HCT116 (cell line): ENCODE results near the gene NR2E3. TPM values are rescaled to one million over a fixed set of nuclear protein-coding genes. Genes with fewer than 3 reads are reported as not detected.

ENCODE experiments used
- ATAC-seq: fragments of 200-7000 bp; cut with Tn5 transposase; 2 replicates; pipeline ENCODE4 v1.9.1; 2020; ENCODE audit warnings: mild to moderate bottlenecking, moderate library complexity
- BruUV-seq: library from RNA; stranded (reverse); fragments of 400-500 nt; replicated peaks from 2 replicates; lab custom pipeline; 2021; lab: Mats Ljungman, UMichigan
- CTCF ChIA-PET: fragments of 300-600 bp; sonication (Branson Sonifier 250); formaldehyde crosslinking; loops from one replicate; lab custom pipeline; 2021; ENCODE audit warnings: antibody characterized with exemption; lab: Charles Lee
- POLR2A ChIA-PET: fragments of 300-600, 350-600 bp; sonication (Branson Sonifier 250); formaldehyde crosslinking; loops from one replicate; lab custom pipeline; 2021; ENCODE audit warnings: antibody characterized with exemption; lab: Charles Lee
- RAD21 ChIA-PET, 2 experiments: fragments of 300-600 bp; sonication (Branson Sonifier 250); formaldehyde crosslinking; loops; one replicate each; lab custom pipeline; 2023; ENCODE audit warnings: low total read pairs in 2 of 2; ENCODE audit not compliant: uncharacterized antibody in 2 of 2, unreplicated experiment in 2 of 2, low non-redundant PET in 1 of 2; lab: Charles Lee
- DNase-seq: peaks from one replicate; pipeline ENCODE4 v3.0.0-alpha.2; 2010; ENCODE audit warnings: low read depth, low spot score
- H2AFZ ChIP-seq: fragments of 200-600 bp; shearing (Covaris generic), sonication (generic); 2 replicates; pipeline ENCODE4 v1.6.1; 2017; ENCODE audit warnings: low read depth, mixed run types, mixed read lengths, antibody characterized with exemption, low read length; ENCODE audit not compliant: poor library complexity, severe bottlenecking
- H3K27ac ChIP-seq: 2 replicates; pipeline ENCODE4 v1.5.1; 2012; ENCODE audit warnings: low read depth, low read length
- H3K27me3 ChIP-seq: fragments of 200-600 bp; sonication (generic); 2 replicates; pipeline ENCODE4 v1.6.1; 2016; ENCODE audit warnings: mixed run types, low read length, mixed read lengths; ENCODE audit not compliant: insufficient read depth
- H3K36me3 ChIP-seq, 2 experiments: fragments of 200-500 bp in 1 of 2; fragments of 200-600 bp in 1 of 2; sonication (Bioruptor generic) in 1 of 2; sonication (generic) in 1 of 2; 2 replicates each; pipeline versions ENCODE4 v1.5.1 to v1.6.1; 2014 to 2016; ENCODE audit warnings: low read length in 2 of 2, inconsistent platforms in 1 of 2, mixed read lengths in 1 of 2, mixed run types in 1 of 2; ENCODE audit not compliant: insufficient read depth in 2 of 2, control insufficient read depth in 1 of 2
- H3K4me1 ChIP-seq, 2 experiments: fragments of 200-600 bp in 1 of 2; sonication (generic) in 1 of 2; 2 replicates each; pipeline versions ENCODE4 v1.5.1 to v1.6.1; 2012 to 2017; ENCODE audit warnings: low read length in 2 of 2, inconsistent platforms in 1 of 2, mild to moderate bottlenecking in 1 of 2, mixed read lengths in 1 of 2, mixed run types in 1 of 2, moderate library complexity in 1 of 2; ENCODE audit not compliant: insufficient read depth in 2 of 2, control insufficient read depth in 1 of 2
- H3K4me2 ChIP-seq: fragments of 200-600 bp; sonication (generic); 2 replicates; pipeline ENCODE4 v1.6.1; 2017; ENCODE audit warnings: mixed run types, low read length, mixed read lengths
- H3K4me3 ChIP-seq, 2 experiments: fragments of 200-600 bp in 1 of 2; sonication (generic) in 1 of 2; replicated peaks in 1 of 2; 2 replicates each; pipeline ENCODE4 v1.5.1; 2011 to 2016; ENCODE audit warnings: low read length in 2 of 2, control low read depth in 1 of 2, low read depth in 1 of 2, mild to moderate bottlenecking in 1 of 2, mixed read lengths in 1 of 2, mixed run types in 1 of 2
- H3K79me2 ChIP-seq: fragments of 200-600 bp; sonication (generic); 2 replicates; pipeline ENCODE4 v1.6.1; 2017; ENCODE audit warnings: mild to moderate bottlenecking, mixed run types, low read length, moderate library complexity, mixed read lengths; ENCODE audit not compliant: insufficient read depth
- H3K9ac ChIP-seq: fragments of 200-600 bp; sonication (generic); 2 replicates; pipeline ENCODE4 v1.6.1; 2016; ENCODE audit warnings: low read length, mixed read lengths
- H3K9me2 ChIP-seq: fragments of 200-600 bp; sonication (generic), shearing (Covaris generic); 2 replicates; pipeline ENCODE4 v1.6.1; 2017; ENCODE audit warnings: mixed run types, mild to moderate bottlenecking, moderate library complexity; ENCODE audit not compliant: insufficient read depth
- H3K9me3 ChIP-seq, 2 experiments: fragments of 200-500 bp in 1 of 2; fragments of 200-600 bp in 1 of 2; sonication (Bioruptor generic) in 1 of 2; sonication (generic) in 1 of 2; 2 replicates each; pipeline ENCODE4 v1.6.1; 2014 to 2017; ENCODE audit warnings: low read length in 2 of 2, mixed read lengths in 2 of 2, inconsistent platforms in 1 of 2, low read depth in 1 of 2, mild to moderate bottlenecking in 1 of 2, mixed run types in 1 of 2, moderate library complexity in 1 of 2; ENCODE audit not compliant: control insufficient read depth in 1 of 2, insufficient read depth in 1 of 2
- H4K20me1 ChIP-seq: fragments of 200-600 bp; sonication (generic), shearing (Covaris generic); 2 replicates; pipeline ENCODE4 v1.6.1; 2017; ENCODE audit warnings: mixed run types, mild to moderate bottlenecking, moderate library complexity; ENCODE audit not compliant: insufficient read depth
- CEBPB ChIP-seq: IDR thresholded peaks from 2 replicates; pipeline ENCODE4 v1.6.1; 2012; ENCODE audit warnings: low read depth
- CTCF ChIP-seq, 3 experiments: fragments of 200-600 bp in 1 of 3; sonication (generic) in 1 of 3; IDR thresholded peaks in 2 of 3; conservative IDR thresholded peaks in 1 of 3; 2 replicates each; pipeline ENCODE4 v1.5.1; 2012 to 2017; ENCODE audit warnings: low read depth in 2 of 3, low read length in 2 of 3, antibody characterized with exemption in 1 of 3, borderline replicate concordance in 1 of 3, control low read depth in 1 of 3, mild to moderate bottlenecking in 1 of 3, mixed read lengths in 1 of 3, mixed run types in 1 of 3, moderate library complexity in 1 of 3; ENCODE audit not compliant: insufficient read depth in 1 of 3
- ELF1 ChIP-seq: IDR thresholded peaks from 2 replicates; pipeline ENCODE4 v1.6.1; 2012; ENCODE audit warnings: low read depth, borderline replicate concordance
- EZH2 ChIP-seq: fragments of 200-600 bp; sonication (generic); IDR thresholded peaks from 2 replicates; pipeline ENCODE4 v1.6.1; 2017; ENCODE audit warnings: antibody characterized with exemption, mixed run types
- EZH2phosphoT487 ChIP-seq: fragments of 200-600 bp; IDR thresholded peaks from 2 replicates; pipeline ENCODE4 v1.6.1; 2018; ENCODE audit warnings: antibody characterized with exemption, borderline replicate concordance
- FOSL1 ChIP-seq: IDR thresholded peaks from 2 replicates; pipeline ENCODE4 v1.6.1; 2012; ENCODE audit warnings: low read depth
- MAX ChIP-seq: IDR thresholded peaks from 2 replicates; pipeline ENCODE4 v1.6.1; 2012
- POLR2A ChIP-seq: IDR thresholded peaks from 2 replicates; pipeline ENCODE4 v1.7.0; 2011; ENCODE audit warnings: borderline replicate concordance; ENCODE audit not compliant: insufficient read depth, insufficient read length; ENCODE audit errors: extremely low read depth
- RAD21 ChIP-seq: IDR thresholded peaks from 2 replicates; pipeline ENCODE4 v1.6.1; 2012; ENCODE audit warnings: low read depth, mild to moderate bottlenecking
- REST ChIP-seq: IDR thresholded peaks from 2 replicates; pipeline ENCODE4 v1.6.1; 2012; ENCODE audit warnings: low read depth
- SP1 ChIP-seq: IDR thresholded peaks from 2 replicates; pipeline ENCODE4 v1.6.1; 2012; ENCODE audit warnings: low read depth
- SRF ChIP-seq: IDR thresholded peaks from 2 replicates; pipeline ENCODE4 v1.6.1; 2012; ENCODE audit warnings: low read depth
- TCF7L2 ChIP-seq: IDR thresholded peaks from 2 replicates; pipeline ENCODE4 v1.7.0; 2011; ENCODE audit warnings: borderline replicate concordance, inconsistent platforms; ENCODE audit not compliant: insufficient read depth, insufficient read length; ENCODE audit errors: extremely low read depth
- YY1 ChIP-seq: IDR thresholded peaks from 2 replicates; pipeline ENCODE4 v1.6.1; 2011; ENCODE audit warnings: low read length, low read depth, moderate library complexity, mild to moderate bottlenecking; ENCODE audit not compliant: insufficient replicate concordance; ENCODE audit errors: extremely low read depth
- ZBTB33 ChIP-seq: IDR thresholded peaks from 2 replicates; pipeline ENCODE4 v1.6.1; 2011; ENCODE audit warnings: mild to moderate bottlenecking, low read length, moderate library complexity; ENCODE audit not compliant: insufficient replicate concordance; ENCODE audit errors: extremely low read depth
- ZFX ChIP-seq: fragments of 450-650 bp; IDR thresholded peaks from 2 replicates; pipeline ENCODE4 v1.6.1; 2017
- intact Hi-C: fragments of 100-400 bp; cut with micrococcal nuclease; formaldehyde crosslinking; loops from 2 replicates; pipeline ENCODE4 v1.10.0; 2022
- total RNA-seq: library from RNA; stranded (reverse); gene quantifications from one replicate; pipeline ENCODE4 v1.2.1, GENCODE V29; 2021; ENCODE audit not compliant: unreplicated experiment
- TF ChIP-seq, protein P1 (sequence below): IDR thresholded peaks from 2 replicates; pipeline ENCODE4 v1.6.1; 2012

NR2E3 gene
- total RNA-seq, 1 experiment from 2014 or later, result 0.59 TPM

GRCh38 chr15:71806452-71806931 is 3.9 kb upstream of the NR2E3 start:
- CTCF ChIA-PET, result interaction anchor here (7.2 kb wide), 1 partner anchor 350 kb away, joined by 35 read pairs; no protein-coding TSS in a partner anchor
- H3K9me2 ChIP-seq, result no peaks in the 10 kb centered on the region
- H4K20me1 ChIP-seq, result no peaks in the 10 kb centered on the region
- peaks cover 4 to 6% of the 10 kb centered on the region in 2 experiments; a peak in 3 of 4 replicates for H3K4me1 ChIP-seq
- no peaks in the 10 kb centered on the region for H3K36me3 ChIP-seq
- DNase-seq (no peak), ATAC-seq (no peak)
- H3K27me3 ChIP-seq, result no peaks in the 10 kb centered on the region
- H3K4me2 ChIP-seq, result no peak overlapping the region
- no peaks in the 10 kb centered on the region for H3K9me3 ChIP-seq
- no peak overlapping the region for H3K27ac ChIP-seq
- RAD21 ChIA-PET, result no interaction called here
- H3K4me3 ChIP-seq, result no peak overlapping the region
- no TSS peak for BruUV-seq
- no peaks in the 10 kb centered on the region for H3K79me2 ChIP-seq
- intact Hi-C loops, result loop anchor here (10.0 kb wide), 2 partner anchors 422 to 982 kb away; no protein-coding TSS in a partner anchor
- no peak for TF ChIP-seq RAD21
- no peak for TF ChIP-seq EZH2
- no peak for TF ChIP-seq ELF1
- no peak for TF ChIP-seq CEBPB
- TF ChIP-seq SRF, result no peak
- TF ChIP-seq TCF7L2, result no peak
- TF ChIP-seq, protein P1, sequence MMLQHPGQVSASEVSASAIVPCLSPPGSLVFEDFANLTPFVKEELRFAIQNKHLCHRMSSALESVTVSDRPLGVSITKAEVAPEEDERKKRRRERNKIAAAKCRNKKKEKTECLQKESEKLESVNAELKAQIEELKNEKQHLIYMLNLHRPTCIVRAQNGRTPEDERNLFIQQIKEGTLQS, result no peak
- TF ChIP-seq POLR2A, result no peak
- no peak for TF ChIP-seq MAX
- TF ChIP-seq CTCF (IDR thresholded peaks at IDR 0.05 in 2 of 3, conservative IDR thresholded peaks at IDR 0.05 in 1 of 3; ENCODE audit: borderline replicate concordance in 1 of 3, insufficient read depth in 1 of 3, low read depth in 2 of 3, low read length in 2 of 3), result no peak
- no peak for TF ChIP-seq YY1
- no peak for TF ChIP-seq SP1
- no peak for TF ChIP-seq ZFX
- TF ChIP-seq ZBTB33, result no peak
- no peak for TF ChIP-seq FOSL1
- TF ChIP-seq EZH2phosphoT487, result no peak
- no peak for TF ChIP-seq REST
- no peak overlapping the region for H2AFZ ChIP-seq
- H3K9ac ChIP-seq, result no peak overlapping the region
- POLR2A ChIA-PET, result no interaction called here
